ENCODE results near the gene TLCD3B. TPM values are rescaled to one million over a fixed set of nuclear protein-coding genes. Genes with fewer than 3 reads are reported as not detected.
A peak's percentile ranks its signal among the peaks of the same experiment; 100 is the strongest.
"Not testable (repeated sequence)": the region's sequence is repeated elsewhere in the genome, so short reads cannot be mapped to it uniquely, and the experiment has no call there.

The TLCD3B gene
- total RNA-seq, 3 donors from 2014 or later: 0.22 to 0.33 (median 0.32) TPM

DNA sequence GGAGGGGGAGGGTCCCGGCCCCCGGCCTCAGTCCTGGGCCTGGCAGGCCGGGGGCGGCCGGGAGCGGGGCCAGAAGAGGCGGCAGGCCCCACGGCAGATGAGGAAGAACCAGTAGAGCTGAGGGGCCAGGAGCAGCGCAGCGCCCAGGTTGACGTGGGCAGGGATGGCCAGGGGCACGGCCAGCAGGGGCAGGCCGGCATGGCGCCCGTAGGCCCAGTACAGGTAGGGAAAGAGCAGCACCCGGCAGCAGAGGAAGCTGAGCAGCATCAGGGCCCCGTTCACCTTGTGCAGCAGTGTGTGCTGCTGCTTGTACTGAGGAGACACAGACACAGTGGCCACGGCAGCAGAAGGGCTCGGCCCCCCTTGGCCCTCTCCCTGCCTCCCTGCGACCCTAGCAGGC lies 5.9 kb downstream of the TLCD3B start:
- peaks cover 7% of the 10 kb centered on the region for H3K4me1 Mint-ChIP-seq (ENCODE audit: low read depth)
- H3K9me3 Mint-ChIP-seq: no peaks in the 10 kb centered on the region
- peaks cover 43% of the 10 kb centered on the region for H3K27me3 Mint-ChIP-seq (ENCODE audit: low read depth)
- H3K36me3 Mint-ChIP-seq (ENCODE audit: insufficient read depth): no peaks in the 10 kb centered on the region
- no peak overlapping the region for H3K4me3 Mint-ChIP-seq
- ATAC-seq: no peak
- no peak for DNase-seq

DNA sequence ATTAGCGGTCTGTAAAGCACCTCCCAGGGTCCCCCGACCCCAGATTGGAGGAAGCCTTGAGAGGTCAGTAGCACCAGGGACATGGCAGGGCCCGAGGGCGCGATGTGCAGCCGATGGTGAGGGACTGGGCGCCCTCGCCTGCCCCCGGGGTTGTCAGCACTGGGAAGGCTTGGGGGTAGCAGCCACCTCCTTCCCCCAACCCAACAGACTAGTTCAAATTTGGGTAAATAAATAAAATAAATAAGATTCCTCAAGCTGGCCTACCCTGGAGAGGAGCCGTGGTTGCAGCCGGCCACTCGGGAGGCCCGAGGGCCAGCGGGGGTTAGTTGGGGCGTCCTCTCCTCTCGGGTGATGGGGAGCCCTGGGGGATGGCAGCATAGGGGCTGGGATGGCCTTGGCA lies 6.6 kb downstream of the TLCD3B start:
- Mint-ChIP-seq H3K4me3 (no peak overlapping the region), H3K36me3 (ENCODE audit: insufficient read depth) (no peaks in the 10 kb centered on the region), H3K9me3 (no peaks in the 10 kb centered on the region), H3K4me1 (ENCODE audit: low read depth) (peaks cover 5% of the 10 kb centered on the region), H3K27me3 (ENCODE audit: low read depth) (peaks cover 36% of the 10 kb centered on the region)
- DNase-seq: no peak
- no peak for ATAC-seq

DNA sequence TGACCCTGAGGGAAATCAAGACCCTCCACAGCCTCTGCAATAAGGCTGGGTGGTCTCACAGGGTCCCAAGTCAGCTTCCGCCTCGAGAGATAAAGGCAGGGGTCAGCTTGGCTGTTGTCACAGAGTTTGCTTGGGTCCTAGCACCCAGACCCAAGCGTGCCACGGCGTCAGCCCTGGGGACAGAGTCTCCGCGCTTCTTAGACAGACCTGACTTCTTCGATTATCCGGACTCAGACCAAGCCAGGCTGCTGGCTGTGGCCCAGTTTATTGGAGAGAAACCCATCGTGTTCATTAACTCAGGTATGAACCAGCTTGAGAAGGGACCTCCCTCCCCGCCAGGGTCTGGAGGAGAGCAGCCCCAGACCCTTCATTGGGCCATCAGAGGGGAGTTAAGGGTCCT lies 7.5 kb downstream of the TLCD3B start:
- H3K36me3 Mint-ChIP-seq (ENCODE audit: insufficient read depth): no peaks in the 10 kb centered on the region
- H3K9me3 Mint-ChIP-seq: no peaks in the 10 kb centered on the region
- ATAC-seq: no peak
- DNase-seq: no peak
- H3K4me1 Mint-ChIP-seq (ENCODE audit: low read depth): peaks cover 5% of the 10 kb centered on the region
- peaks cover 27% of the 10 kb centered on the region for H3K27me3 Mint-ChIP-seq (ENCODE audit: low read depth)
- H3K4me3 Mint-ChIP-seq: no peak overlapping the region

DNA sequence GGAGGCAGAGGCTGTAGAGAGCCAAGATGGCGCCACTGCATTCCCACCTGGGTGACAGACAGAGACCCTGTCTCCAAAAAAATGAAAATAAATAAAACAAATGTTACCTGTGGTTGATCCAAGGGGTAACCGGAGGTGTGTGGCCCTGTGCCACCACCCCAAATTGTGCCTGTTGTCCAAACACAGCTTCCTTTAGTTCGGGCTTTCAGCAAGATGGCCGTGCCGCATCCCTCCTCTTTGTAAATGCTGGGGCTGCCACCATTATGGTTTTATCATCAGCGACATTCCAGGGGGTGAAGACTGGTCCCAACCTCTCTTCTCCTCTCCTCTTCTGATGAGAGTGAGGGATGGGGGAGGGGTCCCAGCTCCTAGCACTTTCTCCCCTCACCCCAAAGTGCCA lies 8.2 kb downstream of the TLCD3B start, which contains the start of gene C16orf92:
Gene C16orf92 (plus strand): TSS at position 312 of the 400 bp plus-strand sequence. CDS start 143 bp downstream, outside the sequence.
- Mint-ChIP-seq H3K9me3 (no peaks in the 10 kb centered on the region), H3K36me3 (ENCODE audit: insufficient read depth) (no peaks in the 10 kb centered on the region), H3K4me1 (ENCODE audit: low read depth) (peaks cover 5% of the 10 kb centered on the region), H3K4me3 (no peak within 1 kb of the TSS), H3K27me3 (ENCODE audit: low read depth) (peaks cover 21% of the 10 kb centered on the region)
- DNase-seq: no peak
- ATAC-seq: no peak

DNA sequence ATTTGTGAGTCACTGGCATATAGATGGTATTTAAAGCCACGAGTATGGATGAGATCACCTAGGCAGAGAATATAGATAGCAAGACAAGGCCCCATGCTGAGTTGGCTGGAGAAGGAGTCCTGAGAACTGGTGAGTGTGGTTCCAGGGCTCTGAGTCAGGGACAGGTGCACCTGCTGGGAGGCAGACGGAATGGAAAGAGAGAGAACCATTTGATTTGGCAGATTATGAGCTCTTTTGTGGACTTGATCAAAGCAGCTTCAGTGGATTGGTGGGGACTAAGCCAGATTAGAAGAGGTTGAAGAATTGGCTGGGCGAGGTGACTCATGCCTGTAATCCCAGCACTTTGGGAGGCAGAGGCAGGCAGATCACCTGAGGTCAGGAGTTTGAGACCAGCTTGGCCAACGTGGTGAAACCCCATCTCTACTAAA lies 12.3 kb downstream of the TLCD3B start:
- Mint-ChIP-seq H3K9me3 (no peaks in the 10 kb centered on the region), H3K36me3 (ENCODE audit: insufficient read depth) (no peaks in the 10 kb centered on the region), H3K27me3 (ENCODE audit: low read depth) (peaks cover 1% of the 10 kb centered on the region), H3K4me3 (no peak overlapping the region), H3K4me1 (ENCODE audit: low read depth) (peaks cover 5% of the 10 kb centered on the region)
- no peak for DNase-seq
- ATAC-seq: no peak

DNA sequence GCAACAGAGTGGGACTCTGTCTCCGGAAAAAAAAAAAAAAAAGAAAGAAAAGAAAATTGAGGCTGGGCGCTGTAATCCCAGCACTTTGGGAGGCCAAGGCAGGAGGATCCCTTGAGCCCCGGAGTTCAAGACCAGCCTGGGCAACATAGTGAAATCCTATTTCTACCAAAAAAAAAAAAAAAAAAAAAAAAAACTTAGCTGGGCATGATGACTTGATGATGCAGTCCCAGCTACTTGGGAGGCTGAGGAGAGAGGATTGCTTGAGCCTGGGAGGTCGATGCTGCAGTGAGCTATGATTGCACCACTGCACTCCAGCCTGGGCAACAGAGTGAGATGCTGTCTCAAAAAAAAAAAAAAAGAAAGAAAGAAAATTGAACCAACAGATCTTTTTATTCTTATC lies 13.1 kb downstream of the TLCD3B start:
- not testable (repeated sequence) for DNase-seq; H3K9me3 Mint-ChIP-seq; H3K4me1 Mint-ChIP-seq (ENCODE audit: low read depth)

DNA sequence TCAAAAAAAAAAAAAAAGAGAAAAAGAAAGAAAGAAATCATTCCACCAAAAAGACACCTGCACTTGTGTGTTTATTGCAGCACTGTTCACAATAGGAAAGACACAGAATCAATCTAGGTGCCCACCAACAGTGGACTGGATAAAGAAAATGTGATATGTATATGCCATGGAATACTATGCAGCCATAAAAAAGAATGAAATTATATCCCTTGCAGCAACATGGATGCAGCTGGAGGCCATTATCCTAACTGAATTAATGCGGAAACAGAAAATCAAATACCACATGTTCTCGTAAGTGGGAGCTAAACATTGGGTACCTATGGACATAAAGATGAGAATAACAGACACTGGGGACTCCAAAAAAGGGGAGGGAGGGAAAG lies 13.8 kb downstream of the TLCD3B start:
- ATAC-seq (no peak), DNase-seq (no peak)
- Mint-ChIP-seq H3K4me1 (ENCODE audit: low read depth) (peaks cover 5% of the 10 kb centered on the region), H3K9me3 (no peaks in the 10 kb centered on the region), H3K4me3 (no peak overlapping the region), H3K36me3 (ENCODE audit: insufficient read depth) (no peaks in the 10 kb centered on the region), H3K27me3 (ENCODE audit: low read depth) (peaks cover 6% of the 10 kb centered on the region)

More for the DNA sequence above, 13.1 kb downstream of the TLCD3B start:
- not testable (repeated sequence) for H3K36me3 Mint-ChIP-seq (ENCODE audit: insufficient read depth); H3K4me3 Mint-ChIP-seq; H3K27me3 Mint-ChIP-seq (ENCODE audit: low read depth); ATAC-seq

DNA sequence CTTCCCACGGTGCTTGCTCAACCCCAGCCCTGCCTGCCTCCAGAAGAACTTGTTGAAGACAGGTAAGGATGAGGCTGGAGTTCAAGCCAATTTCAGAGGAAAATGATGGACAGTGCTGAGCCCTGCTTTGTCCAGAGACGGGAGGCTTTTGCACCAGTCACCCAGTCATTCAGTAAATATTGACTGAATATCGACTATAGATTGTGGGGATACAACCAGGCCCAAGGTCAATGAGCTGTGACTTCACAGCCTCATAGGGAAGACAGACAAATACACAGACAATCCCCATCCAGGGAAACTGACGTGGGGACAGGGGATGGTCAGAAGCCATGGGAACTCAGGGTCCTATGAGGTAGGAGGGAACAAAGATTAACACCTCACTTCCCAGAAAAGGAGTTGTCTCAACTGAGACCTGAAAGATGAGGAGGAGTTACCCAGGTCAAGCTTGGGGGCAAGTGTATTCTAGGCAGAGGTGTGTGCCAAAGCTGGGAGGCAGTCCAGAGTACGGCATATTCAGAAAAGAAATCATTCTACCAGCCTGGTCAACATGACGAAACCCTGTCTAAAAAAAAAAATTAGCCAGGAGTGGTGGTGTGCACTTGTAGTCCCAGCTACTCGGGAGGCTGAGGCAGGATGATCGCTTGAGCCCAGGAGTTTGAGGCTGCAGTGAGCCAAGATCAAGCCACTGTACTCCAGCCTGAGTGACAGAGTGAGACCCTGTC lies 14.4 kb downstream of the TLCD3B start:
- Mint-ChIP-seq H3K9me3 (no peaks in the 10 kb centered on the region), H3K36me3 (ENCODE audit: insufficient read depth) (no peaks in the 10 kb centered on the region), H3K4me3 (no peak overlapping the region), H3K27me3 (ENCODE audit: low read depth) (peaks cover 11% of the 10 kb centered on the region), H3K4me1 (ENCODE audit: low read depth) (peaks cover 9% of the 10 kb centered on the region)
- ATAC-seq (no peak), DNase-seq (no peak)

DNA sequence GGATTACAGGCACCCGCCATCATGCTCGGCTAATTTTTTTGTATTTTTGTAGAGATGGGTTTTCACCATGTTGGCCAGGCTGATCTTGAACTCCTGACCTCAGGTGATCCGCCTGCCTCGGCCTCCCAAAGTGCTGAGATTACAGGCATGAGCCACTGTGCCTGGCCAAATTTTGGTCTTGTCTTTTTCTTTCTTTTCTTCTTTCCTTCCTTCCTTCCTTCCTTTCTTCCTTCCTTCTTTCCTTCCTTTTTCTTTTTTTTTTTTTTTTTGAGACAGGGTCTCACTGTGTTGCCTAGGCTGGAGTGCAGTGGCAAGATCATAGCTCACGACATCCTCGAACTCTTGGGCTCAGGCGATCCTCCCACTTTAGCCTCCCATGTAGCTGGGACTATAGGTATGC lies 15.6 kb downstream of the TLCD3B start:
- not testable (repeated sequence) for ATAC-seq; H3K9me3 Mint-ChIP-seq; H3K4me3 Mint-ChIP-seq; H3K36me3 Mint-ChIP-seq (ENCODE audit: insufficient read depth); H3K4me1 Mint-ChIP-seq (ENCODE audit: low read depth); DNase-seq
- peaks cover 14% of the 10 kb centered on the region for H3K27me3 Mint-ChIP-seq (ENCODE audit: low read depth)

DNA sequence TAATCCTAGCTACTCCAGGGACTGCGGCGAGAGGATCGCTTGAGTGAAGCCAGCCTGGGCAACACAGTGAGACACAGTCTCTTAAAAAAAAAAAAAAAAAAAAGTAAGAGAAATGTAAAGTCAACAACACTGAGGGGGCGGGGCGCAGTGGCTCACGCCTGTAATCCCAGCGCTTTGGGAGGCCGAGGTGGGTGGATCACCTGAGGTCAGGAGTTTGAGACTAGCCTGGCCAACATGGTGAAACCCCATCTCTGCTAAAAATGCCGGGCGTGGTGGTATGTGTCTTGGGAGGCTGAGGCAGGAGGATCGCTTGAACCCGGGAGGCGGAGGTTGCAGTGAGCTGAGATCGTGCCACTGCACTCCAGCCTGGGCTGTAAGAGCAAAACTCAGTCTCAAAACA lies 18.5 kb downstream of the TLCD3B start:
- H3K27me3 Mint-ChIP-seq (ENCODE audit: low read depth): peaks cover 24% of the 10 kb centered on the region
- not testable (repeated sequence) for ATAC-seq; DNase-seq; H3K4me3 Mint-ChIP-seq; H3K4me1 Mint-ChIP-seq (ENCODE audit: low read depth); H3K36me3 Mint-ChIP-seq (ENCODE audit: insufficient read depth); H3K9me3 Mint-ChIP-seq

DNA sequence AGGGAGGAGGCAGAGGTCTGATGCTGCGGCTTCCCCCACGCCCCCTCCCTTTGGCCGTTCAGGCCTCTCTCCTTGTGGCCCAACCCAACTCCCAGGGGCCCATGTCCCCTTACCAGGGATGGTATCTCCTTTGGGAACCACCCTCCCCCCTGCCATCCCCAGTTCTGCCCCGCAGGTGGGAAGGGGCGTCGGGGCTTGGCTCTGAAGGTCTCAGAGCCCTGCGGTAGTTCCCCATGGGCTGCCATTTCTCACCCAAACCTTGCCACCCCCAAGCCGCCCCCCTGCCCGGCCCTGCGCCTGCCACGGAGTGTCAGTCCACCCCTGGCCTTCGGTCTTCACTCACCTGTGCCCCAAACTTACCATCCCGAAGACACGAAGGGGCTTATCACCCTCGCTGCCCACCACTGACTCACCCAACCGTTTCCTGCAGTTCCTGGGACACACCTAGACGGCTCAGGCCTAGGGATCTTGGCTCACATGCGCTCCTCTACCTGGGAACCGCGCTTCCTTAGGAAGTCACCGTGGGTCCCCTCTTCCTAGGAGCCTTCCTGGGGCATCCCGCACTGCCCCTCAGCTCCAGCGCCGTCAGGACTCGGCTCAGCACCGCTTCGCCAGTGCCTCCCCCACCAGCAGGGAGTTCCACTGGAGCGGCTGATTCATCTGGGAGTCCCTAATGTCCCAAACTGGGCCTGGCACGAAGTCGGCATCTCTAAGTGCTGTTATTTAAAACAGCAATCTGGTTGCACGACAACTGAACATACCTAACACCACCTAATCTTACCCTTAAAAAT lies 19.2 kb downstream of the TLCD3B start:
- H3K36me3 Mint-ChIP-seq (ENCODE audit: insufficient read depth): no peaks in the 10 kb centered on the region
- no peaks in the 10 kb centered on the region for H3K9me3 Mint-ChIP-seq
- peak overlapping the region; percentile 78 for H3K4me3 Mint-ChIP-seq
- DNase-seq: no peak
- H3K4me1 Mint-ChIP-seq (ENCODE audit: low read depth): peaks cover 9% of the 10 kb centered on the region
- no peak for ATAC-seq
- peaks cover 22% of the 10 kb centered on the region for H3K27me3 Mint-ChIP-seq (ENCODE audit: low read depth)

DNA sequence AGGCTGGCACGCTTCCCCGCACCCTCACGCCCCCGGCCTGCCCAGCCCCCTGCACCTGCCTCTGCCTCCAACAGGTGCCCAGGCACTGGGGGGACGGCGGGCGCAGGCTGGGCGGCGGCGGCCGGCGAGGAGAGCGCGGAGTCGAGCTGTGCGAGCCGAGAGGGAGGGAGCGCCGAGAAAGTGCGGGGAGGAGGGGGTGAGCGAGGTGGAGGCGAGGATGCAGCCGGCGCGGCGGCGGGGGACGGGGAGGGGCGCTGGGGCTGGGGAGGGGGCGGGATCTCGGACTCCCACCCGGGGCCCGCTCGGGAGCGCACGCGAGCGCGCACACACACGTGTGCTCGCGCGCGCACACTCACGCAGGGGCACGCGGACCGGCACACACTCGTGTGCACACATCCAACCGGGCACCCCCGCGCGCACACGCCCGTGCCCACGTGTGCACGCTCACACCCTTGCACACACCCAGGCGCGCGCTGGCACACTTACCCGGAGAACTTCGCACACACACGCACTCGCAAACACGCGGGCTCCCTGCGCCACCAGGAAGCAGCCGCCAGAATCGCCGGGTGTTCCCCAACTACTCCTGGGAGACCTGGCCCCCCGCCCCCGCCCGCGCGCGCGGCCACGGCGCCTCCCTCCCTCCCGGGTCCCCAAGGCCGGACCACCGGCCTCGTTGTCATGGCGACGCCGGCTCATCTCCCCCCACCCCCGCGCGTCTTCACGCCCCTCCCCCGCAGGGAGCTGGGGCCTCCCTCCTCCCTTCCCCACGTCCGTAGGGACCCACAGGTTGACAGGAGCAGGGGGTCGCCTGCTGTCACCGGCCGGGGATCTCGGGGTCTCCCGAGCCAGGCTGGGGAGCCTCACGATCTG lies 20.0 kb downstream of the TLCD3B start, which contains the start of gene DOC2A:
Gene DOC2A (minus strand): TSS at position 184 of the 870 bp plus-strand sequence. CDS start 805 bp downstream, outside the sequence.
- Mint-ChIP-seq H3K36me3 (ENCODE audit: insufficient read depth) (no peaks in the 10 kb centered on the region), H3K4me1 (ENCODE audit: low read depth) (peaks cover 9% of the 10 kb centered on the region), H3K27me3 (ENCODE audit: low read depth) (peaks cover 22% of the 10 kb centered on the region), H3K9me3 (no peaks in the 10 kb centered on the region), H3K4me3 (peak within 1 kb of the TSS; percentile 78)
- ATAC-seq: peak; percentile 64 to 77
- DNase-seq: peak; percentile 24

DNA sequence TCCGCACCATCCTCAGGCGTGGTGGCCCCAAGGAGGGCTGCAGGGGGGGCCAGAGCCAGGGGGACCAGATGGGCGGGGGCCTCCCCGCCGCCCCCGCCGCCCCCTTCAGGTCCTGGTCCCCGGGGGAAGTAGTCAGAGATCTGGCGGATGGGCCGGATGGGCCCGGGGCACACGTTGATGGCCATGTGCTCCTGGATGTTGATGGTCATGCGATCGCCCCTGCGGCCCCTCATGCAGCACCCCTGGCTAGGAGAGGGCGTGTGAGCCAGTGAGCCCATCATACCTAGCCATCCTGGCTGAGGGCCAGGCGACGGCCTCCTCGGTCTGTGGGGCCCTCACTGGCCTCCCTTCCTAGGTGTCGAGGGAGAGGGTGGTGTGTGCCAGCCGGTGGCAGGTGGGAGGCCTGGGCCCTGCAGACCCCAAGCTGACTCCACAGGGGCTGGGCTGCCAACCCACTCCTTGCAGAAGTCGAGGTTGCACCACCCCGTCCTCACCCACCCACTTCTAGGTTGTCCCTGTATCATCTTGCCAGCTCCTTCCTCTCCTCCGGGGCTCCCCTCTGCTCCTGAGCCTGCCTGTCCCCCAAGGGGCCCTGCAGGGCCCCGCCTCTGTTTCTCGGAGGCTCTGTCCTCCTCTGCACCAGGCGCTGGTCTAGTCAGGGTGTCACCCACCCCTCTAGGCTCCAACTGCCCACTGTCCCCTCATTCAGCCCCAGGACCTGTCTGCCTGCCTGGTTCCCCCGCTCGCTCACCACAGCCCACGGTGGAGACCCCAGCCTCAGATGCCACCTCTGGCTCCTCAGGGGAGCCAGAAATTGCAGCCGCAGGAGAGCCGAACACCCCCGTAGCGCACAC lies 20.9 kb downstream of the TLCD3B start:
- Mint-ChIP-seq H3K4me3 (peak overlapping the region; percentile 72), H3K27me3 (ENCODE audit: low read depth) (peaks cover 22% of the 10 kb centered on the region), H3K36me3 (ENCODE audit: insufficient read depth) (no peaks in the 10 kb centered on the region), H3K4me1 (ENCODE audit: low read depth) (peaks cover 9% of the 10 kb centered on the region), H3K9me3 (no peaks in the 10 kb centered on the region)
- no peak for DNase-seq
- peak; percentile 9 to 11 for ATAC-seq

Data from activated T-cell treated with anti-CD3 and anti-CD28 coated beads, Interleukin-2, amount 50 U/mL, for 4 hours (primary cell).